GM13976 (cell line): Measurements from ENCODE around the gene SPAG16.

Experiments used
- DNase-seq: peaks from one replicate; pipeline ENCODE4 v3.0.0; 2012; ENCODE audit warnings: low spot score
- CTCF ChIP-seq: IDR thresholded peaks from 2 replicates; pipeline ENCODE4 v1.5.1; 2012; ENCODE audit warnings: borderline replicate concordance, mild to moderate bottlenecking; ENCODE audit not compliant: insufficient read depth; ENCODE audit errors: extremely low read depth, missing control alignments, control extremely low read depth
- in situ Hi-C: fragments of 300-500 bp; cut with MboI; formaldehyde crosslinking; loops from one replicate; pipeline ENCODE4 v1.12.0; 2022; ENCODE audit warnings: low sequenced_read_pairs, mixed read lengths, inconsistent platforms; ENCODE audit not compliant: unreplicated experiment

Gene SPAG16

DNA sequence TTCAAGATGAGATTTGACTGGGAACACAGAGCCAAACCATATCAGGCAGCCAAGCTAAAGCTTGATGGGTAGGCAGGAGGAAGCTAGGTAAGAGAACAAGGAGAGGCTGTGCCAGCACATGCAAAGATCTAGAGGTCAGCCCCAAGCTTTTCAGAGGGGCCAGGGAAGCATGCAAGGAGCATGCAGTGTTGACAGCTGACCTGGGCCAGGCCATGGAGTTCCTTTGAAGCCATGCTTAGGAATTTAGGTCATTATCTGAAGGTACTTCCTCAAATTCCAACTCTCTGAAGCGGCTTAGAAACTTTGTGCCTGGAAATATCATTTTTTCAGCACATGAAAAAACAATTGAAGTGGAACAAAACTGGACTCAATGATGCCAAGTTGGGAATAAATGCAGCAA, 130.8 kb downstream of the SPAG16 start:
- TF ChIP-seq CTCF, result no peak
- in situ Hi-C loops, result no loop called here
- no peak for DNase-seq

GRCh38 chr2:213416832-213417231, 132.6 kb downstream of the SPAG16 start:
- in situ Hi-C loops, result no loop called here
- DNase-seq, result no peak
- TF ChIP-seq CTCF, result no peak

GRCh38 chr2:213419980-213420379, 135.7 kb downstream of the SPAG16 start:
- no peak for DNase-seq
- no peak for TF ChIP-seq CTCF
- in situ Hi-C loops, result no loop called here

GRCh38 chr2:213420828-213421385, 136.6 kb downstream of the SPAG16 start:
- no peak for TF ChIP-seq CTCF
- DNase-seq, result no peak
- in situ Hi-C loops, result no loop called here

- TF ChIP-seq CTCF, result no peak
- in situ Hi-C loops, result no loop called here
- no peak for DNase-seq
Observed at GRCh38 chr2:213422211-213422610, 137.9 kb downstream of the SPAG16 start.

GRCh38 chr2:213425618-213426017, 141.4 kb downstream of the SPAG16 start:
- in situ Hi-C loops, result no loop called here
- TF ChIP-seq CTCF, result no peak
- no peak for DNase-seq

GRCh38 chr2:213429516-213429915, 145.3 kb downstream of the SPAG16 start:
- TF ChIP-seq CTCF, result no peak
- DNase-seq, result no peak
- in situ Hi-C loops, result no loop called here
